Common myeloid progenitor, CD34-positive (primary cell): ENCODE data around the gene STAC2.
"Not testable (repeated sequence)": the region's sequence is repeated elsewhere in the genome, so short reads cannot be mapped to it uniquely, and the experiment has no call there.

Experiments
- CTCF ChIA-PET: fragments of 350-600 bp; sonication (Branson Sonifier 250); formaldehyde crosslinking; loops from one replicate; lab custom pipeline; 2021; ENCODE audit warnings: antibody characterized with exemption; lab: Charles Lee
- POLR2A ChIA-PET: fragments of 350-600 bp; sonication (Branson Sonifier 250); formaldehyde crosslinking; loops from one replicate; lab custom pipeline; 2021; ENCODE audit warnings: antibody characterized with exemption; lab: Charles Lee
- DNase-seq, 3 donors: peaks; one replicate each; pipeline versions ENCODE4 v3.0.0 to v3.0.0-alpha.2; 2013
- H3K27ac ChIP-seq, 2 experiments: 1 replicate in 1 of 2; 2 replicates in 1 of 2; pipeline ENCODE4 v1.7.0; 2013; ENCODE audit warnings: inconsistent platforms in 2 of 2, low read length in 2 of 2, mild to moderate bottlenecking in 2 of 2, low read depth in 1 of 2, moderate library complexity in 1 of 2; ENCODE audit not compliant: severe bottlenecking in 2 of 2, insufficient read depth in 1 of 2, poor library complexity in 1 of 2
- H3K27me3 ChIP-seq, 5 experiments: replicated peaks in 2 of 5; 1 replicate in 3 of 5; 2 replicates in 2 of 5; pipeline versions ENCODE4 v1.6.1 to v1.7.0; 2013; ENCODE audit warnings: low read length in 4 of 5, mild to moderate bottlenecking in 2 of 5, moderate library complexity in 2 of 5, inconsistent platforms in 1 of 5; ENCODE audit not compliant: insufficient read depth in 5 of 5, control insufficient read depth in 4 of 5
- H3K36me3 ChIP-seq, 4 experiments: 1 replicate in 2 of 4; 2 replicates in 2 of 4; pipeline versions ENCODE4 v1.6.1 to v1.7.0; 2013; ENCODE audit warnings: low read length in 3 of 4, control low read depth in 1 of 4, mild to moderate bottlenecking in 1 of 4; ENCODE audit not compliant: control insufficient read depth in 4 of 4, insufficient read depth in 4 of 4
- H3K4me1 ChIP-seq, 4 experiments: 1 replicate in 3 of 4; 2 replicates in 1 of 4; pipeline versions ENCODE4 v1.6.1 to v1.7.1; 2013; ENCODE audit warnings: low read length in 3 of 4, mild to moderate bottlenecking in 3 of 4, control low read depth in 1 of 4, inconsistent platforms in 1 of 4, moderate library complexity in 1 of 4; ENCODE audit not compliant: control insufficient read depth in 4 of 4, insufficient read depth in 4 of 4; ENCODE audit errors: control extremely low read depth in 1 of 4
- H3K4me3 ChIP-seq, 7 experiments: 1 replicate in 4 of 7; 2 replicates in 3 of 7; pipeline versions ENCODE4 v1.5.1 to v1.7.0; 2013; ENCODE audit warnings: mild to moderate bottlenecking in 7 of 7, low read length in 6 of 7, moderate library complexity in 6 of 7, inconsistent platforms in 2 of 7, low read depth in 2 of 7, control low read depth in 1 of 7; ENCODE audit not compliant: insufficient read depth in 4 of 7, control insufficient read depth in 1 of 7; ENCODE audit errors: extremely low read depth in 1 of 7
- H3K9me3 ChIP-seq, 5 experiments: 1 replicate in 4 of 5; 2 replicates in 1 of 5; pipeline versions ENCODE4 v1.6.1 to v1.7.1; 2013; ENCODE audit warnings: low read length in 4 of 5, mild to moderate bottlenecking in 2 of 5, inconsistent platforms in 1 of 5, low read depth in 1 of 5, moderate library complexity in 1 of 5; ENCODE audit not compliant: control insufficient read depth in 4 of 5, insufficient read depth in 2 of 5; ENCODE audit errors: control extremely low read depth in 1 of 5
- WGBS: methylation state at CpG from one replicate; pipeline ENCODE4 v1.1.5; 2013; ENCODE audit not compliant: insufficient coverage; 5-methylcytosine and 5-hydroxymethylcytosine counted together

Gene STAC2

GRCh38 chr17:39251997-39252396 is 26.3 kb upstream of the STAC2 start:
- H3K4me3 ChIP-seq, result no peak overlapping the region
- H3K9me3 ChIP-seq, result no peaks in the 10 kb centered on the region
- peaks cover 9 to 32% (median 18%) of the 10 kb centered on the region in 4 experiments for H3K36me3 ChIP-seq
- POLR2A ChIA-PET, result no interaction called here
- DNase-seq, result no peak
- H3K27ac ChIP-seq, result no peak overlapping the region
- CTCF ChIA-PET, result interaction anchor here (0.6 to 7.6 kb wide), 6 partner anchors 9 to 277 kb away, joined by 3 to 47 read pairs (median 4); no protein-coding TSS in a partner anchor
- no peaks in the 10 kb centered on the region for H3K4me1 ChIP-seq
- WGBS, result no CpG with 5 or more reads among the region's 1 CpG
- no peaks in the 10 kb centered on the region for H3K27me3 ChIP-seq

GRCh38 chr17:39250076-39250475 is 24.3 kb upstream of the STAC2 start:
- CTCF ChIA-PET, result interaction anchor here (7.6 to 21.2 kb wide), 2 partner anchors 13 to 45 kb away, joined by 47 to 425 read pairs; partner anchors contain the start of gene RPL19
- not testable (repeated sequence) for H3K4me3 ChIP-seq, H3K4me1 ChIP-seq, H3K27me3 ChIP-seq, H3K9me3 ChIP-seq, DNase-seq, H3K27ac ChIP-seq
- peaks cover 9 to 18% (median 11%) of the 10 kb centered on the region in 4 experiments for H3K36me3 ChIP-seq
- POLR2A ChIA-PET, result interaction anchor here (0.7 kb wide), 1 partner anchor 43 kb away, joined by 3 read pairs; no protein-coding TSS in a partner anchor
- WGBS, result 98% methylated on average over 7 of the region's 12 CpGs

GRCh38 chr17:39246274-39246673 is 20.5 kb upstream of the STAC2 start:
- Histone ChIP-seq H3K4me1 (peaks cover 2 to 12% (median 11%) of the 10 kb centered on the region in 4 experiments), H3K36me3 (peaks cover 0 to 3% (median 0%) of the 10 kb centered on the region in 4 experiments), H3K4me3 (no peak overlapping the region), H3K27ac (no peak overlapping the region), H3K27me3 (no peaks in the 10 kb centered on the region), H3K9me3 (no peaks in the 10 kb centered on the region)
- ChIA-PET POLR2A (interaction anchor here (0.6 kb wide), 1 partner anchor 238 kb away, joined by 3 read pairs; no protein-coding TSS in a partner anchor), CTCF (interaction anchor here (0.9 to 21.2 kb wide), 8 partner anchors 9 to 264 kb away, joined by 3 to 425 read pairs (median 7); partner anchors contain the start of gene RPL19)
- WGBS, result 100% methylated on average over 1 of the region's 3 CpGs
- no peak for DNase-seq

GRCh38 chr17:39244600-39245570 is 19.1 kb upstream of the STAC2 start:
- POLR2A ChIA-PET, result interaction anchor here (0.8 to 1.5 kb wide), 3 partner anchors 13 to 38 kb away, joined by 3 to 8 read pairs (median 3); no protein-coding TSS in a partner anchor
- peak; percentile 81 to 88 (median 82) for DNase-seq
- Histone ChIP-seq H3K27ac (no peak overlapping the region), H3K36me3 (peaks cover 0 to 3% (median 0%) of the 10 kb centered on the region in 4 experiments), H3K4me3 (no peak overlapping the region), H3K27me3 (no peaks in the 10 kb centered on the region), H3K9me3 (no peaks in the 10 kb centered on the region), H3K4me1 (peaks cover 2 to 12% (median 11%) of the 10 kb centered on the region in 4 experiments)
- CTCF ChIA-PET, result interaction anchor here (0.9 to 21.2 kb wide), 24 partner anchors 9 to 304 kb away, joined by 3 to 425 read pairs (median 4); partner anchors contain the start of gene RPL19
- 59% methylated on average over 6 of the region's 6 CpGs for WGBS

- 41% methylated on average over 9 of the region's 11 CpGs for WGBS
- Histone ChIP-seq H3K4me1 (peaks cover 2 to 15% (median 11%) of the 10 kb centered on the region in 4 experiments), H3K36me3 (peaks cover 0 to 3% (median 0%) of the 10 kb centered on the region in 4 experiments), H3K9me3 (no peaks in the 10 kb centered on the region), H3K4me3 (peak overlapping the region in 2 of 7 experiments; percentile 7 to 23), H3K27ac (no peak overlapping the region), H3K27me3 (no peaks in the 10 kb centered on the region)
- peak in 2 of 3 donors; percentile 49 to 50 for DNase-seq
- POLR2A ChIA-PET, result interaction anchor here (0.6 to 1.5 kb wide), 3 partner anchors 12 to 207 kb away, joined by 3 to 8 read pairs (median 4); partner anchors contain the start of gene MED1
- CTCF ChIA-PET, result interaction anchor here (0.9 to 21.2 kb wide), 21 partner anchors 9 to 262 kb away, joined by 3 to 425 read pairs (median 6); partner anchors contain the start of gene RPL19
These were observed 18.4 kb upstream of the STAC2 start for GRCh38 chr17:39244016-39244599.

- no peak overlapping the region for H3K27ac ChIP-seq
- CTCF ChIA-PET, result interaction anchor here (1.5 to 21.2 kb wide), 6 partner anchors 11 to 110 kb away, joined by 6 to 425 read pairs (median 14); partner anchors contain the start of gene RPL19
- peaks cover 2 to 24% (median 17%) of the 10 kb centered on the region in 4 experiments for H3K4me1 ChIP-seq
- no peak overlapping the region for H3K4me3 ChIP-seq
- WGBS, result 90% methylated on average over 8 of the region's 8 CpGs
- POLR2A ChIA-PET, result interaction anchor here (0.6 kb wide), 1 partner anchor 271 kb away, joined by 3 read pairs; no protein-coding TSS in a partner anchor
- no peaks in the 10 kb centered on the region for H3K27me3 ChIP-seq
- H3K36me3 ChIP-seq, result no peaks in the 10 kb centered on the region
- no peaks in the 10 kb centered on the region for H3K9me3 ChIP-seq
- DNase-seq, result no peak
These were observed 17.4 kb upstream of the STAC2 start for GRCh38 chr17:39243155-39243554.
